ENCODE data around the gene R3HDM2. TPM values are rescaled to one million over a fixed set of nuclear protein-coding genes. Genes with fewer than 3 reads are reported as not detected.

The R3HDM2 gene
- total RNA-seq, 1 experiment from 2014 or later, result 34.7 TPM

DNA sequence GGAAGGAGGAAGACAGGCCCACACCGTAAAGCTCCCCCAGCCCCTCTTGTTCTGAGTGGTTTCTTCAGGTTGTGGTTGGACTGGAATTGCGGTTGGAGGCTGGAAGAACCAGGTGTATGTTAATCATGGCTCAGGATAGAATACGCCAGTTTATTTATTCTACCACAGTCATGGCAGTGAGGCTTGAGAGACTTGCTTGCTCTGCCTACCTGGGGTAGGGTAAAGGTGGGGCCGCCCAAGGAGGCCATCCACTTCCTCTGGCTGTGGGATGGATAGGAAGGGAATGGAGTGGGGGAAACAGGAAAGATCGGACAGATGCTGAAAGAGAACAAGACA, 193.3 kb downstream of the R3HDM2 start (continued):
- TF ChIP-seq HMGA2 (CRISPR knock-in tag; IDR thresholded peaks at IDR 0.05) (no peak), OVOL2 (CRISPR knock-in tag; IDR thresholded peaks at IDR 0.05; ENCODE audit: borderline replicate concordance) (no peak), ESRRA (CRISPR knock-in tag; IDR thresholded peaks at IDR 0.05; ENCODE audit: borderline replicate concordance) (no peak), FOXP1 (CRISPR knock-in tag; IDR thresholded peaks at IDR 0.05; ENCODE audit: borderline replicate concordance) (no peak), ZNF232 (CRISPR knock-in tag; IDR thresholded peaks at IDR 0.05) (no peak), FOXK1 (CRISPR knock-in tag; IDR thresholded peaks at IDR 0.05) (no peak)

DNA sequence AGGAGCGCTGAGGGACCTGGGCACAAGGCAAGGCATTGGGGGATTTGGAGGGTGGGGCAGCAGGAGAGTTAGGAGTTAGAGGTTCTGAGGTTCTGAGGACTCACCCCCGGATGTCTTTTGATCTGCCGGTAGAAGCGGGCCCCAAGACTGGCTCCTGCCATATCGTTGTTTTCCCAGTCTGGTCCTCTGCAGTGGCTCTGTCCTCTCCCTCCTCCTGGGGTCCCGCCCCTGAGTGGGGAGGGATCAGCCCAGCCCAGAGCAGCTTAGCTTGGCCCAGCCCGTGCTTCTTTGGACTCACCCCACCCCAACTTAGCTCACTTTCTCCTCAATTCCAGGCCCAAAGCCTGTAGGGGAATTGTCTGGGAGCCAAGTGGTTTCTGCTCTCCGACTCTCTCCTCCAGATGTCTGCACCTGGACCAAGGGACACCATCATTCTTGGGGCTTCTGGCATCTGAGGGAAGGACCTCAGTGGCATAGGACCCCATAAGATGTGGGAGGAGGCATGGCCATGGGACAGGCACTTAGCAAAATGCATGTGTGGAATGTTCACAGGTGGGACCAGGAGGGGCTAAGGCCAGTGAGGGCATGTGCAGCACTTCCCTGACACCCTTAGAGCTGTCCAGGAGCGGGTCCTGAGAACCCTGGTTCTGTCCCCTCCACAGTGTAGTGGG, 193.8 kb downstream of the R3HDM2 start:
- Mint-ChIP-seq H3K36me3 (peaks cover 23% of the 10 kb centered on the region), H3K9me3 (no peaks in the 10 kb centered on the region), H3K27ac (no peak overlapping the region), H3K4me3 (peak overlapping the region; percentile 84), H3K27me3 (ENCODE audit: low read depth) (peaks cover 78% of the 10 kb centered on the region), H3K4me1 (peaks cover 57% of the 10 kb centered on the region)
- no peak for TF ChIP-seq ATF1 (CRISPR knock-in tag; IDR thresholded peaks at IDR 0.05)
- TF ChIP-seq, protein P1, sequence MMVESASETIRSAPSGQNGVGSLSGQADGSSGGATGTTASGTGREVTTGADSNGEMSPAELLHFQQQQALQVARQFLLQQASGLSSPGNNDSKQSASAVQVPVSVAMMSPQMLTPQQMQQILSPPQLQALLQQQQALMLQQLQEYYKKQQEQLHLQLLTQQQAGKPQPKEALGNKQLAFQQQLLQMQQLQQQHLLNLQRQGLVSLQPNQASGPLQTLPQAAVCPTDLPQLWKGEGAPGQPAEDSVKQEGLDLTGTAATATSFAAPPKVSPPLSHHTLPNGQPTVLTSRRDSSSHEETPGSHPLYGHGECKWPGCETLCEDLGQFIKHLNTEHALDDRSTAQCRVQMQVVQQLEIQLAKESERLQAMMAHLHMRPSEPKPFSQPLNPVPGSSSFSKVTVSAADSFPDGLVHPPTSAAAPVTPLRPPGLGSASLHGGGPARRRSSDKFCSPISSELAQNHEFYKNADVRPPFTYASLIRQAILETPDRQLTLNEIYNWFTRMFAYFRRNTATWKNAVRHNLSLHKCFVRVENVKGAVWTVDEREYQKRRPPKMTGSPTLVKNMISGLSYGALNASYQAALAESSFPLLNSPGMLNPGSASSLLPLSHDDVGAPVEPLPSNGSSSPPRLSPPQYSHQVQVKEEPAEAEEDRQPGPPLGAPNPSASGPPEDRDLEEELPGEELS (CRISPR knock-in tag; IDR thresholded peaks at IDR 0.05), result no peak
- no peak for TF ChIP-seq ZBTB21 (CRISPR knock-in tag; IDR thresholded peaks at IDR 0.05; ENCODE audit: borderline replicate concordance)
- TF ChIP-seq, protein P2, sequence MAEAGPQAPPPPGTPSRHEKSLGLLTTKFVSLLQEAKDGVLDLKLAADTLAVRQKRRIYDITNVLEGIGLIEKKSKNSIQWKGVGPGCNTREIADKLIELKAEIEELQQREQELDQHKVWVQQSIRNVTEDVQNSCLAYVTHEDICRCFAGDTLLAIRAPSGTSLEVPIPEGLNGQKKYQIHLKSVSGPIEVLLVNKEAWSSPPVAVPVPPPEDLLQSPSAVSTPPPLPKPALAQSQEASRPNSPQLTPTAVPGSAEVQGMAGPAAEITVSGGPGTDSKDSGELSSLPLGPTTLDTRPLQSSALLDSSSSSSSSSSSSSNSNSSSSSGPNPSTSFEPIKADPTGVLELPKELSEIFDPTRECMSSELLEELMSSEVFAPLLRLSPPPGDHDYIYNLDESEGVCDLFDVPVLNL (CRISPR knock-in tag; IDR thresholded peaks at IDR 0.05; ENCODE audit: borderline replicate concordance, low read depth), result no peak
- TF ChIP-seq TP53 (CRISPR knock-in tag; IDR thresholded peaks at IDR 0.05), result no peak
- TF ChIP-seq, protein P3, sequence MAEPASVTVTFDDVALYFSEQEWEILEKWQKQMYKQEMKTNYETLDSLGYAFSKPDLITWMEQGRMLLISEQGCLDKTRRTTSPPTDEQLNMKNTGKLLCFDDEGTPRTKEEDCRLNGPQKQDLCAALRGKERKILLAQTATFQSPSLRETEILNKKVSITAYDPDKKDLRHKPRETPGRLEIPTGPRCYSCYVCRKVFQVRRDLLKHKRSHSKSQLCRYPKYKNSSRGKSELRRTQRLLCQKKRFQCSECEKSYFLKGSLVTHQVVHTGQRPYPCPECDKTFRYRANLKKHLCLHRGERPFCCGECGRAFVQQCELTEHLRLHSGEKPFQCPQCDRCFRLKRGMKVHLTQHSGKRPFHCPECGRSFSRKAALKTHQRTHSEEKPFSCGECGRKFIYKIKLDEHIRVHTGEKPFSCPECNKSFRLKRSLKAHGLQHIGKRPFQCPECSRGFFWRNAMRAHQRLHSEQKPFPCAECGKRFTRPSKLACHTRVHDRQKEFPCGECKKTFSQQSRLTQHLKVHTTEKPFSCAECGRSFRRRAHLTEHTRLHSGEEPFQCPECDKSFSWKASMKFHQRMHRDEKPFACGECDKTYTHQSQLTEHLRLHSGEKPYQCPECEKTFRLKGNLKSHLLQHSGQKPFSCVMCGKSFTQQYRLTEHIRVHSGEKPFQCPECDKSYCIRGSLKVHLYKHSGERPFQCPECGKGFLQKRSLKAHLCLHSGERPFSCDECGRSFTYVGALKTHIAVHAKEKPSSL (CRISPR knock-in tag; conservative IDR thresholded peaks at IDR 0.05), result no peak
- TF ChIP-seq, protein P4, sequence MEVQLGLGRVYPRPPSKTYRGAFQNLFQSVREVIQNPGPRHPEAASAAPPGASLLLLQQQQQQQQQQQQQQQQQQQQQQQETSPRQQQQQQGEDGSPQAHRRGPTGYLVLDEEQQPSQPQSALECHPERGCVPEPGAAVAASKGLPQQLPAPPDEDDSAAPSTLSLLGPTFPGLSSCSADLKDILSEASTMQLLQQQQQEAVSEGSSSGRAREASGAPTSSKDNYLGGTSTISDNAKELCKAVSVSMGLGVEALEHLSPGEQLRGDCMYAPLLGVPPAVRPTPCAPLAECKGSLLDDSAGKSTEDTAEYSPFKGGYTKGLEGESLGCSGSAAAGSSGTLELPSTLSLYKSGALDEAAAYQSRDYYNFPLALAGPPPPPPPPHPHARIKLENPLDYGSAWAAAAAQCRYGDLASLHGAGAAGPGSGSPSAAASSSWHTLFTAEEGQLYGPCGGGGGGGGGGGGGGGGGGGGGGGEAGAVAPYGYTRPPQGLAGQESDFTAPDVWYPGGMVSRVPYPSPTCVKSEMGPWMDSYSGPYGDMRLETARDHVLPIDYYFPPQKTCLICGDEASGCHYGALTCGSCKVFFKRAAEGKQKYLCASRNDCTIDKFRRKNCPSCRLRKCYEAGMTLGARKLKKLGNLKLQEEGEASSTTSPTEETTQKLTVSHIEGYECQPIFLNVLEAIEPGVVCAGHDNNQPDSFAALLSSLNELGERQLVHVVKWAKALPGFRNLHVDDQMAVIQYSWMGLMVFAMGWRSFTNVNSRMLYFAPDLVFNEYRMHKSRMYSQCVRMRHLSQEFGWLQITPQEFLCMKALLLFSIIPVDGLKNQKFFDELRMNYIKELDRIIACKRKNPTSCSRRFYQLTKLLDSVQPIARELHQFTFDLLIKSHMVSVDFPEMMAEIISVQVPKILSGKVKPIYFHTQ (CRISPR knock-in tag; IDR thresholded peaks at IDR 0.05), result no peak
- TF ChIP-seq, protein P5, sequence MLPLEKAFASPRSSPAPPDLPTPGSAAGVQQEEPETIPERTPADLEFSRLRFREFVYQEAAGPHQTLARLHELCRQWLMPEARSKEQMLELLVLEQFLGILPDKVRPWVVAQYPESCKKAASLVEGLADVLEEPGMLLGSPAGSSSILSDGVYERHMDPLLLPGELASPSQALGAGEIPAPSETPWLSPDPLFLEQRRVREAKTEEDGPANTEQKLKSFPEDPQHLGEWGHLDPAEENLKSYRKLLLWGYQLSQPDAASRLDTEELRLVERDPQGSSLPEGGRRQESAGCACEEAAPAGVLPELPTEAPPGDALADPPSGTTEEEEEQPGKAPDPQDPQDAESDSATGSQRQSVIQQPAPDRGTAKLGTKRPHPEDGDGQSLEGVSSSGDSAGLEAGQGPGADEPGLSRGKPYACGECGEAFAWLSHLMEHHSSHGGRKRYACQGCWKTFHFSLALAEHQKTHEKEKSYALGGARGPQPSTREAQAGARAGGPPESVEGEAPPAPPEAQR (CRISPR knock-in tag; IDR thresholded peaks at IDR 0.05), result no peak
- TF ChIP-seq ZNF671 (CRISPR knock-in tag; IDR thresholded peaks at IDR 0.05), result no peak
- no peak for TF ChIP-seq GTF2I (CRISPR knock-in tag; conservative IDR thresholded peaks at IDR 0.05)
- no peak for TF ChIP-seq RORB (CRISPR knock-in tag; IDR thresholded peaks at IDR 0.05)
- TF ChIP-seq KAT7 (CRISPR knock-in tag; IDR thresholded peaks at IDR 0.05; ENCODE audit: borderline replicate concordance), result no peak
- no peak for TF ChIP-seq NR2C2 (CRISPR knock-in tag; IDR thresholded peaks at IDR 0.05)
- TF ChIP-seq, protein P6, sequence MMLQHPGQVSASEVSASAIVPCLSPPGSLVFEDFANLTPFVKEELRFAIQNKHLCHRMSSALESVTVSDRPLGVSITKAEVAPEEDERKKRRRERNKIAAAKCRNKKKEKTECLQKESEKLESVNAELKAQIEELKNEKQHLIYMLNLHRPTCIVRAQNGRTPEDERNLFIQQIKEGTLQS (CRISPR knock-in tag; conservative IDR thresholded peaks at IDR 0.05), result no peak
- TF ChIP-seq MYBL2 (CRISPR knock-in tag; IDR thresholded peaks at IDR 0.05), result no peak
- TF ChIP-seq ZNF138 (CRISPR knock-in tag; conservative IDR thresholded peaks at IDR 0.05), result no peak
- CTCF ChIA-PET, result interaction anchor here (0.5 to 18.5 kb wide), 5 partner anchors 11 to 380 kb away, joined by 3 to 660 read pairs (median 16); partner anchors contain the start of genes NXPH4 and SHMT2
- DNase-seq (ENCODE audit: low spot score), result peak; percentile 28
- no peak for ATAC-seq
- POLR2A ChIA-PET, result interaction anchor here (0.6 to 9.7 kb wide), 6 partner anchors 7 to 24 kb away, joined by 3 to 97 read pairs (median 12); partner anchors contain the start of genes NXPH4 and SHMT2

Measured in WTC11 (cell line).